Testis (tissue), 2 donors: ENCODE results near the gene CNPPD1.

Source experiments
- POLR2A ChIP-seq: fragments of 450-650 bp; IDR thresholded peaks from one replicate; pipeline ENCODE4 v1.6.1; 2017; ENCODE audit warnings: antibody characterized with exemption, mild to moderate bottlenecking, moderate library complexity
- TF ChIP-seq, protein P1 (sequence below), 3 experiments: fragments of 450-650 bp in 2 of 3; fragments of 200-600 bp in 1 of 3; sonication (generic) in 1 of 3; IDR thresholded peaks; one replicate each; pipeline ENCODE4 v1.5.1; 2016 to 2019; ENCODE audit warnings: antibody characterized with exemption in 3 of 3, mild to moderate bottlenecking in 2 of 3, moderate library complexity in 1 of 3

GRCh38 chr2:219168526-219168925 lies 8.2 kb downstream of the CNPPD1 start:
- TF ChIP-seq, protein P1, sequence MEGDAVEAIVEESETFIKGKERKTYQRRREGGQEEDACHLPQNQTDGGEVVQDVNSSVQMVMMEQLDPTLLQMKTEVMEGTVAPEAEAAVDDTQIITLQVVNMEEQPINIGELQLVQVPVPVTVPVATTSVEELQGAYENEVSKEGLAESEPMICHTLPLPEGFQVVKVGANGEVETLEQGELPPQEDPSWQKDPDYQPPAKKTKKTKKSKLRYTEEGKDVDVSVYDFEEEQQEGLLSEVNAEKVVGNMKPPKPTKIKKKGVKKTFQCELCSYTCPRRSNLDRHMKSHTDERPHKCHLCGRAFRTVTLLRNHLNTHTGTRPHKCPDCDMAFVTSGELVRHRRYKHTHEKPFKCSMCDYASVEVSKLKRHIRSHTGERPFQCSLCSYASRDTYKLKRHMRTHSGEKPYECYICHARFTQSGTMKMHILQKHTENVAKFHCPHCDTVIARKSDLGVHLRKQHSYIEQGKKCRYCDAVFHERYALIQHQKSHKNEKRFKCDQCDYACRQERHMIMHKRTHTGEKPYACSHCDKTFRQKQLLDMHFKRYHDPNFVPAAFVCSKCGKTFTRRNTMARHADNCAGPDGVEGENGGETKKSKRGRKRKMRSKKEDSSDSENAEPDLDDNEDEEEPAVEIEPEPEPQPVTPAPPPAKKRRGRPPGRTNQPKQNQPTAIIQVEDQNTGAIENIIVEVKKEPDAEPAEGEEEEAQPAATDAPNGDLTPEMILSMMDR (IDR thresholded peaks at IDR 0.05) = no peak
- TF ChIP-seq POLR2A = no peak
